AG10803 (cell line): ENCODE measurements around the gene SUPT3H.
A peak's percentile ranks its signal among the peaks of the same experiment; 100 is the strongest.

Experiments
- DNase-seq: peaks from one replicate; pipeline ENCODE4 v3.0.0; 2010; ENCODE audit warnings: low read depth
- H3K4me3 ChIP-seq: 2 replicates; pipeline ENCODE4 v1.5.1; 2011; ENCODE audit warnings: mild to moderate bottlenecking, low read length, control low read depth
- TF ChIP-seq, protein P1 (sequence below): conservative IDR thresholded peaks from 2 replicates; pipeline ENCODE4 v1.5.1; 2011; ENCODE audit warnings: mild to moderate bottlenecking, low read length, control low read depth, inconsistent platforms

SUPT3H gene

DNA sequence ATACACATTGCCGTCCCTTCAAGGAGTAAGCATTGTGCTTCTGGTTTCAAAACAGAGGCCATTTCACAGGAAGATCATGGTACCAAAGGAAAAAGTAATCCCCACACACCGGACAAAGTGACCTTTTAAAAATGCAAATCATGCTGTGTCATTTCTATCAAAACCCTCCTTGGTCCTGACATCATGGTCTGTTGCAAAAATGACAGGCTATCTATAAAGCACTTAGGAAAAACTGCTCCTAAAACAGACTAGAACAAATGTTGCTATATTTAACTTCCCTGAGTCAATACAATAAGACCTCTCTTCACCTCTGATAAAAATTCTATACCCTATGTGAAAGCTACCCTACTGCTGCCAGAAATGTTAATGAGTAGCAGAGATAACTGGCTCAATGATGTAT lies 403.2 kb downstream of the SUPT3H start:
- no peak overlapping the region for H3K4me3 ChIP-seq
- TF ChIP-seq, protein P1, sequence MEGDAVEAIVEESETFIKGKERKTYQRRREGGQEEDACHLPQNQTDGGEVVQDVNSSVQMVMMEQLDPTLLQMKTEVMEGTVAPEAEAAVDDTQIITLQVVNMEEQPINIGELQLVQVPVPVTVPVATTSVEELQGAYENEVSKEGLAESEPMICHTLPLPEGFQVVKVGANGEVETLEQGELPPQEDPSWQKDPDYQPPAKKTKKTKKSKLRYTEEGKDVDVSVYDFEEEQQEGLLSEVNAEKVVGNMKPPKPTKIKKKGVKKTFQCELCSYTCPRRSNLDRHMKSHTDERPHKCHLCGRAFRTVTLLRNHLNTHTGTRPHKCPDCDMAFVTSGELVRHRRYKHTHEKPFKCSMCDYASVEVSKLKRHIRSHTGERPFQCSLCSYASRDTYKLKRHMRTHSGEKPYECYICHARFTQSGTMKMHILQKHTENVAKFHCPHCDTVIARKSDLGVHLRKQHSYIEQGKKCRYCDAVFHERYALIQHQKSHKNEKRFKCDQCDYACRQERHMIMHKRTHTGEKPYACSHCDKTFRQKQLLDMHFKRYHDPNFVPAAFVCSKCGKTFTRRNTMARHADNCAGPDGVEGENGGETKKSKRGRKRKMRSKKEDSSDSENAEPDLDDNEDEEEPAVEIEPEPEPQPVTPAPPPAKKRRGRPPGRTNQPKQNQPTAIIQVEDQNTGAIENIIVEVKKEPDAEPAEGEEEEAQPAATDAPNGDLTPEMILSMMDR = no peak
- no peak for DNase-seq

DNA sequence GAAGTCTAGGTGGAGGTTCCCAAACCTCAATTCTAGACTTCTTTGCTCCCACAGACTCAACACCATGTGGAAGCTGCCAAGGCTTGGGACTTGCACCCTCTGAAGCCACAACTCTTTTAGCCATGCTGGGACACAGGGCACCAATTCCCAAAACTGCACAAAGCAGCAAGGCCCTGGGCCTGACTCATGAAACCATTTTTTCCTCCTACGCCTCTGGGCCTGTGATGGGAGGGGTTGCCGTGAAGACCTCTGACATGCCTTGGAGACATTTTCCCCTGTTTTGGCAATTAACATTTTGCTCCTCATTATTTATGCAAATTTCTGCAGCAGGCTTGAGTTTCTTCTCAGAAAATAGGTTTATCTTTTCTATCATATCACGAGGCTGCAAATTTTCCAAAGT lies 405.0 kb downstream of the SUPT3H start:
- H3K4me3 ChIP-seq = no peak overlapping the region
- DNase-seq = no peak
- TF ChIP-seq, protein P1 = no peak

- TF ChIP-seq, protein P1 = no peak
- no peak for DNase-seq
- no peak overlapping the region for H3K4me3 ChIP-seq
Observed at GRCh38 chr6:44969446-44970185, 408.1 kb downstream of the SUPT3H start.

DNA sequence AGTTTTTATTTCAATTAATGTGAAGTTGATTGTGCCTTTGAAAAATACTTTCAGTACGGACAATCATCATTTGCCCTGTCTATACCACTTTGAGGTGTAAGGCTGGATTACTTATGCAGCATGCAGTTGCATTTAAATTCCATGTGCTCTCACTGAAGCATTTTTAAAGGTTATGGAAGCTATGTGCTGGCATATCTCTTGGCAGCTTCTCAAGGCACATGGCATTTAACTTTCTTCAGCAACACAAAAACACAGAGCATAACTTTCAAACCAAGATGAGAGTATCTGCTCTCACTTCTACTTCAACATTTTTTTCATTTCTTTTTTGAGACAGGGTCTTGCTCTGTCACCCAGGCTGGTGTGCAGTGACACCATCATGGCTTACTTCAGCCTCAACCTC lies 410.3 kb downstream of the SUPT3H start:
- H3K4me3 ChIP-seq = no peak overlapping the region
- TF ChIP-seq, protein P1 = no peak
- peak; percentile 13 for DNase-seq

DNA sequence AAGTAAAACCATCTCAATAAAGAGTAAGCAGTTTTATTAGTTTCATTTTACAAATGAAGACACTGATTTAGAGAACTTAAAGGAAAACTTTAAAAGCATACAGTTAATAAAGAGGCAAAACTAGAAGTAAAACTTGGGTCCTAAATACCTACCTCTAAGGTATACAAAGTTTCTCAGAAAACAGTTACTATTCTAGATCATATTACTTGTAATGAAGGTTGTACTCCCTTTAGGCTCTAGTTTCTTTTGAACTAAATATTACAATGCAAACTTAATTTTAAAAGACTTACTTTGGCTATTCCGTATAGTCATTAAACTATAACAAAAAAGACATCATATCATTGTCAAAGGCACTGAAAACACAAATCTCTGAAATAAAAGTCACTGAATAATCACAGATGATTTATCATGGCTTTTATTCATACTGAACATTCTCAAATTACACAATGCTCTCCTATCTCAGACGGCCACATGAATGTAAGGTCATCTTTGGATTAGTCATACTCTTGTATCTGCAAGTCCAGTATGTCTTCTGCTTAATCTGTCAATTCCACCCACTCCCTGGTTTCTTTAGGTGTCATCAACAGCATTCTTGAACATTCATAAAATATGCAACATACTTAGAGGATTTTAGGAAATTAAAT lies 411.2 kb downstream of the SUPT3H start:
- H3K4me3 ChIP-seq = no peak overlapping the region
- DNase-seq = peak; percentile 73
- TF ChIP-seq, protein P1 = no peak

GRCh38 chr6:44965708-44966107 lies 412.0 kb downstream of the SUPT3H start:
- no peak overlapping the region for H3K4me3 ChIP-seq
- no peak for DNase-seq
- TF ChIP-seq, protein P1 = no peak

- H3K4me3 ChIP-seq = no peak overlapping the region
- DNase-seq = no peak
- TF ChIP-seq, protein P1 = no peak
Observed at GRCh38 chr6:44960898-44961297, 416.8 kb downstream of the SUPT3H start.
